Naive thymus-derived CD4-positive, alpha-beta T cell (primary cell): Measurements from ENCODE around the gene NBEAL2. TPM values are rescaled to one million over a fixed set of nuclear protein-coding genes. Genes with fewer than 3 reads are reported as not detected.

Experiments used
- ATAC-seq: fragments of 150-1000 bp; cut with Tn5 transposase; 2 replicates; pipeline ENCODE4 v1.10.0; 2021; ENCODE audit warnings: mild to moderate bottlenecking, moderate library complexity
- CTCF ChIA-PET: fragments of 350-600 bp; sonication (Branson Sonifier 250); formaldehyde crosslinking; loops from one replicate; lab custom pipeline; 2021; ENCODE audit warnings: antibody characterized with exemption; lab: Charles Lee
- POLR2A ChIA-PET: fragments of 350-600 bp; sonication (Branson Sonifier 250); formaldehyde crosslinking; loops from one replicate; lab custom pipeline; 2021; ENCODE audit warnings: antibody characterized with exemption, inconsistent platforms; lab: Charles Lee
- DNase-seq, 9 donors: peaks; one replicate each; pipeline versions ENCODE4 v3.0.0 to v3.0.0-alpha.2; 2020 to 2022; ENCODE audit warnings: mixed read lengths in 1 of 9
- H3K27ac ChIP-seq: one replicate; pipeline ENCODE4 v1.7.0; 2013; ENCODE audit warnings: mild to moderate bottlenecking, low read depth, low read length, moderate library complexity
- H3K27me3 ChIP-seq, 2 donors: one replicate each; pipeline ENCODE4 v1.7.0; 2013; ENCODE audit warnings: low read length in 2 of 2, mild to moderate bottlenecking in 2 of 2, moderate library complexity in 2 of 2; ENCODE audit not compliant: control insufficient read depth in 2 of 2, insufficient read depth in 2 of 2
- H3K36me3 ChIP-seq, 3 experiments: 1 replicate in 2 of 3; 2 replicates in 1 of 3; pipeline ENCODE4 v1.7.0; 2013; ENCODE audit warnings: low read length in 3 of 3, mild to moderate bottlenecking in 3 of 3, moderate library complexity in 1 of 3; ENCODE audit not compliant: insufficient read depth in 3 of 3, control insufficient read depth in 2 of 3
- H3K4me1 ChIP-seq, 2 donors: one replicate each; pipeline ENCODE4 v1.7.0; 2013; ENCODE audit warnings: low read length in 2 of 2, mild to moderate bottlenecking in 2 of 2, moderate library complexity in 1 of 2; ENCODE audit not compliant: control insufficient read depth in 2 of 2, insufficient read depth in 2 of 2
- H3K4me3 ChIP-seq: 2 replicates; pipeline ENCODE4 v1.7.0; 2013; ENCODE audit warnings: mild to moderate bottlenecking, low read length
- H3K9me3 ChIP-seq, 3 experiments: 1 replicate in 2 of 3; 2 replicates in 1 of 3; pipeline ENCODE4 v1.7.0; 2013; ENCODE audit warnings: low read length in 3 of 3; ENCODE audit not compliant: control insufficient read depth in 2 of 3
- H3K27ac Mint-ChIP-seq, 9 donors: one replicate each; pipeline ENCODE4 v1.8.0; 2020 to 2022; ENCODE audit warnings: mixed read lengths in 9 of 9, mild to moderate bottlenecking in 8 of 9, moderate library complexity in 5 of 9, inconsistent platforms in 2 of 9
- H3K27me3 Mint-ChIP-seq, 5 donors: one replicate each; pipeline ENCODE4 v1.8.0; 2021 to 2022; ENCODE audit warnings: mixed read lengths in 5 of 5, mild to moderate bottlenecking in 1 of 5
- H3K36me3 Mint-ChIP-seq, 5 donors: one replicate each; pipeline ENCODE4 v1.8.0; 2020 to 2022; ENCODE audit warnings: mixed read lengths in 5 of 5, mild to moderate bottlenecking in 3 of 5, inconsistent platforms in 1 of 5
- H3K4me1 Mint-ChIP-seq, 7 donors: one replicate each; pipeline ENCODE4 v1.8.0; 2020 to 2022; ENCODE audit warnings: mixed read lengths in 7 of 7, mild to moderate bottlenecking in 3 of 7, inconsistent platforms in 1 of 7
- H3K4me3 Mint-ChIP-seq, 10 donors: one replicate each; pipeline ENCODE4 v1.8.0; 2020 to 2022; ENCODE audit warnings: mild to moderate bottlenecking in 10 of 10, mixed read lengths in 10 of 10, moderate library complexity in 6 of 10, inconsistent platforms in 2 of 10
- H3K9me3 Mint-ChIP-seq, 11 donors: one replicate each; pipeline ENCODE4 v1.8.0; 2020 to 2022; ENCODE audit warnings: mixed read lengths in 11 of 11, mild to moderate bottlenecking in 4 of 11, inconsistent platforms in 1 of 11, moderate library complexity in 1 of 11
- intact Hi-C, 2 donors: fragments of 100-400 bp; cut with micrococcal nuclease; formaldehyde crosslinking; loops; one replicate each; pipeline ENCODE4 v1.15.1; 2023
- polyA plus RNA-seq, 2 donors: library from polyadenylated mRNA; unstranded; fragments of 300-500 nt; fragmentation: Illumina TruSeq; gene quantifications; one replicate each; pipeline ENCODE4 v1.2.3, GENCODE V29; 2021
- total RNA-seq, 6 experiments: library from RNA in 5 of 6; stranded (reverse) in 5 of 6; gene quantifications; 1 replicate in 5 of 6; 2 replicates in 1 of 6; pipeline ENCODE4 v1.2.3 and lab custom pipeline; 2021 to 2026

The NBEAL2 gene
- total and polyA plus RNA-seq, 7 experiments from 2014 or later = 1.7 to 289 (median 50.4) TPM

GRCh38 chr3:46946416-46946815, 33.0 kb upstream of the NBEAL2 start:
- H3K27me3 Mint-ChIP-seq = no peaks in the 10 kb centered on the region
- CTCF ChIA-PET = no interaction called here
- H3K4me1 ChIP-seq = peaks cover 38 to 61% of the 10 kb centered on the region in 2 donors
- H3K4me1 Mint-ChIP-seq = peaks cover 69 to 96% (median 78%) of the 10 kb centered on the region in 7 donors
- peak overlapping the region in 8 of 9 donors; percentile 44 to 86 (median 80) for H3K27ac Mint-ChIP-seq
- no peak overlapping the region for H3K4me3 ChIP-seq
- no peaks in the 10 kb centered on the region for H3K9me3 Mint-ChIP-seq
- no peaks in the 10 kb centered on the region for H3K9me3 ChIP-seq
- H3K4me3 Mint-ChIP-seq = peak overlapping the region in 2 of 10 donors; percentile 13 to 79
- peaks cover 0 to 19% (median 0%) of the 10 kb centered on the region in 5 donors for H3K36me3 Mint-ChIP-seq
- POLR2A ChIA-PET = interaction anchor here (1.0 kb wide), 1 partner anchor 30 kb away, joined by 3 read pairs; the partner anchor contains the start of gene CCDC12
- no peak overlapping the region for H3K27ac ChIP-seq
- no peak for ATAC-seq
- intact Hi-C loops = no loop called here
- H3K36me3 ChIP-seq = peaks cover 0 to 24% (median 6%) of the 10 kb centered on the region in 3 experiments
- no peaks in the 10 kb centered on the region for H3K27me3 ChIP-seq
- no peak for DNase-seq

DNA sequence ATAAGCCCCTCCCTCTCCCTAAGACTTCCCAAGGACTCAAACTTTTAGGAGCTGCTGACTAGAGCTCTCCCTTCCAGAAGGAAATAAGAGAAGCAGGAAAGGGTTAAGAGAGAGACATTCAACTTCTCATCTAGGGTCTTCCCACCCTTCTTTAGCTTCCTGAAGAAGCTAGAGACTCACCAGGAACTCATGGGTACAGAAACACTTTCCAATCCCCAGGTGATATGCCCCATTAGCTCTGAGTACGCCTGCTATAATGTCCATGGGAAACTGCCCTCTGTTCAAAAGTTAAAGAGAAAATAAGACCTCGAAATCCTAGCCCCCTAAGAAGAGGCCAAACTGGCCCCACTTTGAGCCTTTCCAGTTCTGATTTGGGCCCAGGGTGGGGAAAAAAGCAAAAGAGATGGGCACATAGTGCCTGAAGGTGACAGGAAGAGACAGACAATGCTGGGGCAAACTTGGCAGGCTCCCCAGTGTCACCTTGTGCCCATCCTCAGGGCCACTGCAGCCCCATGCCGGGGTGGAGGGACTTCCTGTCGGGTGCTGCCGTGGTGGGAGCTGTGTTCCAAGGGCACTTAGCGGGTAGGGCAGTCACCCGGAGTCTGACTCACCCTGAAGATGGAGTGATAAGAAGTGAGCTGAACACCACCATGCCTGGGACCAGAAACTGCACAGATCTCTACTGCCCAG, 32.5 kb upstream of the NBEAL2 start:
- Histone ChIP-seq H3K36me3 (peaks cover 0 to 24% (median 2%) of the 10 kb centered on the region in 3 experiments), H3K9me3 (no peaks in the 10 kb centered on the region), H3K27ac (peak overlapping the region; percentile 26), H3K4me1 (peaks cover 41 to 63% of the 10 kb centered on the region in 2 donors), H3K4me3 (no peak overlapping the region), H3K27me3 (no peaks in the 10 kb centered on the region)
- ATAC-seq (peak; percentile 58), DNase-seq (peak in 1 of 9 donors; percentile 56)
- CTCF ChIA-PET = interaction anchor here (0.6 to 1.2 kb wide), 2 partner anchors 52 to 316 kb away, joined by 3 read pairs; no protein-coding TSS in a partner anchor
- intact Hi-C loops = no loop called here
- Mint-ChIP-seq H3K4me1 (peaks cover 73 to 95% (median 80%) of the 10 kb centered on the region in 7 donors), H3K27ac (peak overlapping the region; percentile 52 to 92 (median 81)), H3K36me3 (peaks cover 0 to 19% (median 0%) of the 10 kb centered on the region in 5 donors), H3K27me3 (no peaks in the 10 kb centered on the region), H3K4me3 (peak overlapping the region; percentile 1 to 82 (median 59)), H3K9me3 (no peaks in the 10 kb centered on the region)
- POLR2A ChIA-PET = interaction anchor here (0.5 kb wide), 1 partner anchor 17 kb away, joined by 4 read pairs; no protein-coding TSS in a partner anchor

- H3K4me1 ChIP-seq = peaks cover 45 to 69% of the 10 kb centered on the region in 2 donors
- peaks cover 0 to 22% (median 0%) of the 10 kb centered on the region in 3 experiments for H3K36me3 ChIP-seq
- H3K4me3 ChIP-seq = no peak overlapping the region
- POLR2A ChIA-PET = interaction anchor here (1.0 kb wide), 1 partner anchor 29 kb away, joined by 3 read pairs; the partner anchor contains the start of gene CCDC12
- Mint-ChIP-seq H3K36me3 (peaks cover 0 to 21% (median 0%) of the 10 kb centered on the region in 5 donors), H3K4me1 (peaks cover 75 to 95% (median 80%) of the 10 kb centered on the region in 7 donors), H3K27me3 (no peaks in the 10 kb centered on the region), H3K27ac (peak overlapping the region; percentile 62 to 92 (median 86)), H3K4me3 (peak overlapping the region; percentile 32 to 83 (median 76)), H3K9me3 (no peaks in the 10 kb centered on the region)
- peak; percentile 40 for ATAC-seq
- H3K27ac ChIP-seq = peak overlapping the region; percentile 26
- DNase-seq = no peak
- CTCF ChIA-PET = interaction anchor here (0.6 to 1.2 kb wide), 2 partner anchors 52 to 317 kb away, joined by 3 read pairs; no protein-coding TSS in a partner anchor
- intact Hi-C loops = no loop called here
- H3K27me3 ChIP-seq = no peaks in the 10 kb centered on the region
- H3K9me3 ChIP-seq = no peaks in the 10 kb centered on the region
Measured at GRCh38 chr3:46947546-46947901, 31.9 kb upstream of the NBEAL2 start.

DNA sequence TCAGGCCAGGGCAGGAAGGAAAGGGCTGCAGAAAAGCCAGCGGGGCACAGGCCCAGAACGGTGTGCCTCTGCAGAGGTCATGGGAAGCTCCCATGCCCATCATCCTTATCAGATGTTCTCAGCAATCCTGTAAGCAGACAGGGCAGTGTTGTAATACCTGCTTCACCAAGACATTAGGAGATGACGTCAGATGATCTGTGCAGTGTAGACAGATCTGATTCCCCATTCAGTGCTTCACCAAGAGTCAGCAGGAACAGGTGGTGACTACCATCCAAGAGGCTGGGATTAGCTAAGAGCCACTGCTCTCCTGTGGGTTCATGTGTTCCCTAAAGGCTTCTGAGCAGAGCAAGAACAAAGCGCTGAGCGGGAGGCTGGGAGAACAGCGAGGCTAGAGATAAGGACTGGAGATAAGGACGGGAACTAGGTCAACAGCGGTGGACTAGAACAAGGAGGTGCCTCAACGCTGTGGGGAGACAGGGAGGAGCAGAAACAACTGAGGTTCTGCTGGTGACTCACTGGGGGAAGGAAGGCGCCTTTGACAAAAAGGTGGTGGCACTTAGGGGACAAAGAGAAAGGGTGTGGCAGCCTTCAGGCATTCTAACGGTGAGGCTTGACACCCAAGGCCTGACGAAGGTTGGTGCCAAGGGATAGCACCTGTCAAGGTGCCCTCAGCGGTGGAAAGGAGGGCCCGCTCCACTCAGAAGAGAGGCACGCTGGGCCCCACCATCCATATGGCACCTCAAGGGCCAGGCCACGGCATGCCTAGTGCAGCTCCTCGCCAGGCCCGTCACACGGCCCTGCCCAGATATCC, 31.3 kb upstream of the NBEAL2 start:
- ChIA-PET CTCF (interaction anchor here (1.2 kb wide), 1 partner anchor 51 kb away, joined by 3 read pairs; no protein-coding TSS in a partner anchor), POLR2A (interaction anchor here (0.5 to 1.0 kb wide), 2 partner anchors 28 to 32 kb away, joined by 3 read pairs; partner anchors contain the start of gene CCDC12)
- Histone ChIP-seq H3K27ac (peak overlapping the region; percentile 39), H3K27me3 (no peaks in the 10 kb centered on the region), H3K36me3 (peaks cover 0 to 15% (median 0%) of the 10 kb centered on the region in 3 experiments), H3K9me3 (no peaks in the 10 kb centered on the region), H3K4me1 (peaks cover 51 to 75% of the 10 kb centered on the region in 2 donors), H3K4me3 (no peak overlapping the region)
- H3K27me3 Mint-ChIP-seq = no peaks in the 10 kb centered on the region
- peak overlapping the region; percentile 9 to 83 (median 76) for H3K4me3 Mint-ChIP-seq
- H3K4me1 Mint-ChIP-seq = peaks cover 77 to 97% (median 83%) of the 10 kb centered on the region in 7 donors
- intact Hi-C loops = loop anchor here (1.0 to 2.0 kb wide), 2 partner anchors 31 to 50 kb away; partner anchors contain the start of gene NBEAL2 (in 2 of the 2)
- peaks cover 0 to 20% (median 0%) of the 10 kb centered on the region in 5 donors for H3K36me3 Mint-ChIP-seq
- peak; percentile 77 for ATAC-seq
- DNase-seq = peak in 2 of 9 donors; percentile 45 to 58
- H3K9me3 Mint-ChIP-seq = no peaks in the 10 kb centered on the region
- peak overlapping the region; percentile 70 to 92 (median 86) for H3K27ac Mint-ChIP-seq

DNA sequence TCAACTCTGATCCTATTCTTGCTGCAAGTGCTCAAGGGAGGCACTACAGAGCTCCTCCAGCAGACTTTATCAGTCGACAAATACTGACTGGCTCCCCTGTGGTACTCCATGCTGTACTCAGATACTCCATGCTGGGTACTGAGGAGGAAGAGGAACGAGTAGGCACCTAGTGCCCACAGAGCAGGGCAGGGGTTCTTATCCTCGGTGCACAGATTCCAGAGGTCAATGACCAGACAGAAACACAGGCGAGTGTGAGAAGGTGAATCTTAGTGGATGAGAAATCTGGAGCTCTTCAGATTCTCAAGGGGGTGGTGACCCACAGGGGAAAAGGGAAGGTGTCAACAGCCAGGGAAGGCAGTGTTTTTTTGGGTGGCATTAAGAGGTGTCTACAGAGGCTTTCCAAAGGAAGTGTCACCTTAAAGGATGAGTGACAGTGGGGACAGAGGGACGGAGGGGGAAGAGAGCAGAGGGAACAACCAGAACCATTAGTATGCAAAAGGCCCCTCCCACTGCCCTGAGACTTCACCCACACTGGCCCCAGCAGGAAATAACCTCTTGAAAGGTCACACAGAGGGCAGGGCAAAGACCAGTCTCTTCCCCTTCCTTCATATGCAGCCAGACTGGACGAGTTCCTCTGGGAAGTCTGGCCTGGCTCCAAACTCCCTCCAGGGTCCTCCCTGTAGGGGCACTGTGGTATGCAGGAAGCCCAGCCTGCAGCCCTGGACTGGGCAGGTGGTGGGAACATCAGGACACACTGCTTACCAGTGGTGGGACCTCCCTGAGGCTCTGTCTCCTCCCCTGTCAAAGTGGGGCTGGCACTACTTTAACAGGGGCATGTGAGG, 30.4 kb upstream of the NBEAL2 start:
- no peaks in the 10 kb centered on the region for H3K27me3 ChIP-seq
- H3K4me3 ChIP-seq = no peak overlapping the region
- H3K4me1 Mint-ChIP-seq = peaks cover 84 to 97% (median 91%) of the 10 kb centered on the region in 7 donors

More for the DNA sequence above, 30.4 kb upstream of the NBEAL2 start:
- H3K36me3 ChIP-seq = peaks cover 0 to 13% (median 0%) of the 10 kb centered on the region in 3 experiments
- H3K9me3 Mint-ChIP-seq = no peaks in the 10 kb centered on the region
- H3K27ac ChIP-seq = peak overlapping the region; percentile 39
- H3K9me3 ChIP-seq = no peaks in the 10 kb centered on the region
- peaks cover 60 to 84% of the 10 kb centered on the region in 2 donors for H3K4me1 ChIP-seq
- peak overlapping the region; percentile 19 to 92 (median 77) for H3K27ac Mint-ChIP-seq
- H3K27me3 Mint-ChIP-seq = no peaks in the 10 kb centered on the region
- intact Hi-C loops = loop anchor here (1.0 to 2.0 kb wide), 2 partner anchors 30 to 49 kb away; partner anchors contain the start of gene NBEAL2 (in 2 of the 2)
- ATAC-seq = peak; percentile 43
- H3K36me3 Mint-ChIP-seq = peaks cover 0 to 20% (median 0%) of the 10 kb centered on the region in 5 donors
- H3K4me3 Mint-ChIP-seq = peak overlapping the region in 9 of 10 donors; percentile 10 to 82 (median 72)
- CTCF ChIA-PET = no interaction called here
- DNase-seq = no peak
- POLR2A ChIA-PET = no interaction called here
